Vagina (tissue), 2 donors: ENCODE data around the gene DOCK7.

ENCODE experiments used
- CTCF ChIP-seq, 3 experiments: fragments of 450-650 bp in 2 of 3; fragments of 200-600 bp in 1 of 3; sonication (generic) in 1 of 3; IDR thresholded peaks; one replicate each; pipeline ENCODE4 v1.5.1; 2017 to 2019; ENCODE audit warnings: antibody characterized with exemption in 3 of 3, mild to moderate bottlenecking in 2 of 3, moderate library complexity in 2 of 3
- POLR2AphosphoS5 ChIP-seq, 2 donors: sonication (generic); formaldehyde crosslinking; IDR thresholded peaks; one replicate each; pipeline ENCODE4 v1.9.0; 2017; ENCODE audit warnings: antibody characterized with exemption in 2 of 2, mild to moderate bottlenecking in 2 of 2, low read depth in 1 of 2; ENCODE audit not compliant: insufficient read depth in 1 of 2

GRCh38 chr1:62500210-62500609, 188.0 kb downstream of the DOCK7 start:
- TF ChIP-seq POLR2AphosphoS5 (IDR thresholded peaks at IDR 0.05; ENCODE audit: insufficient read depth in 1 of 2, low read depth in 1 of 2) (no peak), CTCF (IDR thresholded peaks at IDR 0.05) (no peak)
